ENCODE data around the gene DENND5A. TPM values are rescaled to one million over a fixed set of nuclear protein-coding genes. Genes with fewer than 3 reads are reported as not detected.

The DENND5A gene
- total and polyA plus RNA-seq, 9 of the 15 experiments (the other 6 are each of a cell fraction or from before 2014, with no cell fraction given) = 11.7 to 130 (median 46.3) TPM

DNA sequence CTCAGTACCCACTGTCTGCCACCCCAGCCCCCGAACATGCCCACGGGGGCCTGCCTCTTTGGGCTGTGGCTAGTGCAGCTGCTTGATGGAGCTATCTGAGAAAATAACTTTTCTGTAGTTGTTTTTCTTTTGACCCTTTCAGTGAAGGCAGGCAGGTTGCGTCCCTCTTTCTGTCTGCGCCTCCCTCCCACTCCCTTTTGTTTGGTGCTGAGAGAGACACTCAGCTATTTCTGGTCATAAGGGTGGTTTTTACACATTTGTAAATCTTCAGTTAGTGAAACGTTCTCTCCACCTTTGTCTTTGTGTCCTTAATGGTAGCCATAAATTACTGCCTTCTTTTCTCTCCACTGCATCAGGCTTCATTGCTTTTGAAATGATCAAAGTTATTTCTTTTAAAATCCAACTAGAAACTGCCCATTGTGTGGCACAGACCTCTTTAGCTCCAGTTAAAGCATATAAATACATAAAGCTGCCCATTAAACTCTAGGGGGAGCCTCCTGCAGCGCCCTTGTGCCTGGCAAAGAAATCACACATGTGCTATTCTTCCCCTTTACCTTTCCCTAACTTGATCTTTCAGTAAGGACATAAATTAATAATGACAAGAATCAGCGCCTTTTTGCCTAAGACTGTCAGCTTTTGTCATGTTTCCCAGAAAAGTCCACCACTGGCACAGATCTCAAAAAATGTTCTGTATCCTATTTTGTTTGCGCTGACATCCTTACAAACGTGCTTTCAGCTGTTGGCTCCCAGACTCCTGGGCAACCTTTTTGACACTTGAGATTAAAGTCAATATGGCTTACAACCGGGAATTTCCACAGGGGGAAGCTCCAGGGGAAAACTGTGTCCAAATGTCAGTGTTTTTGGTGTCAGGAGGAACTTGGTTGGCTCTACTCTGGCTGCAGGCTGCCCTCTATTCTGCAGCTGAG is 172.0 kb downstream of the DENND5A start (continued):
- TF ChIP-seq, protein P1, sequence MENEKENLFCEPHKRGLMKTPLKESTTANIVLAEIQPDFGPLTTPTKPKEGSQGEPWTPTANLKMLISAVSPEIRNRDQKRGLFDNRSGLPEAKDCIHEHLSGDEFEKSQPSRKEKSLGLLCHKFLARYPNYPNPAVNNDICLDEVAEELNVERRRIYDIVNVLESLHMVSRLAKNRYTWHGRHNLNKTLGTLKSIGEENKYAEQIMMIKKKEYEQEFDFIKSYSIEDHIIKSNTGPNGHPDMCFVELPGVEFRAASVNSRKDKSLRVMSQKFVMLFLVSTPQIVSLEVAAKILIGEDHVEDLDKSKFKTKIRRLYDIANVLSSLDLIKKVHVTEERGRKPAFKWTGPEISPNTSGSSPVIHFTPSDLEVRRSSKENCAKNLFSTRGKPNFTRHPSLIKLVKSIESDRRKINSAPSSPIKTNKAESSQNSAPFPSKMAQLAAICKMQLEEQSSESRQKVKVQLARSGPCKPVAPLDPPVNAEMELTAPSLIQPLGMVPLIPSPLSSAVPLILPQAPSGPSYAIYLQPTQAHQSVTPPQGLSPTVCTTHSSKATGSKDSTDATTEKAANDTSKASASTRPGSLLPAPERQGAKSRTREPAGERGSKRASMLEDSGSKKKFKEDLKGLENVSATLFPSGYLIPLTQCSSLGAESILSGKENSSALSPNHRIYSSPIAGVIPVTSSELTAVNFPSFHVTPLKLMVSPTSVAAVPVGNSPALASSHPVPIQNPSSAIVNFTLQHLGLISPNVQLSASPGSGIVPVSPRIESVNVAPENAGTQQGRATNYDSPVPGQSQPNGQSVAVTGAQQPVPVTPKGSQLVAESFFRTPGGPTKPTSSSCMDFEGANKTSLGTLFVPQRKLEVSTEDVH (IDR thresholded peaks at IDR 0.05; ENCODE audit: low read depth, partially characterized antibody) = no peak
- no peak for TF ChIP-seq GABPB1 (CRISPR knock-in tag; IDR thresholded peaks at IDR 0.05)
- no peak for TF ChIP-seq ASH1L (IDR thresholded peaks at IDR 0.05; ENCODE audit: borderline replicate concordance, low read depth, partially characterized antibody)
- no peak for TF ChIP-seq HMG20A (CRISPR knock-in tag; conservative IDR thresholded peaks at IDR 0.05)
- TF ChIP-seq BRF1 (IDR thresholded peaks at IDR 0.05; ENCODE audit: borderline replicate concordance, extremely low read depth, insufficient read length) = no peak
- TF ChIP-seq ZNF24 (IDR thresholded peaks at IDR 0.05) = no peak
- no peak for TF ChIP-seq YY1 (IDR thresholded peaks at IDR 0.05; ENCODE audit: borderline replicate concordance in 1 of 3, control insufficient read depth in 1 of 3, extremely low read depth in 1 of 3, insufficient read depth in 3 of 3, insufficient read length in 1 of 3, insufficient replicate concordance in 2 of 3, low read depth in 1 of 3, low read length in 2 of 3)
- TF ChIP-seq IRF2 (CRISPR knock-in tag; IDR thresholded peaks at IDR 0.05) = no peak
- no peak for TF ChIP-seq ELF4 (CRISPR knock-in tag; IDR thresholded peaks at IDR 0.05)
